GM21526 (cell line): ENCODE results near the gene TDRD3.
"Not testable (repeated sequence)": the region's sequence is repeated elsewhere in the genome, so short reads cannot be mapped to it uniquely, and the experiment has no call there.

ENCODE experiments used
- ATAC-seq: cut with Tn5 transposase; IDR thresholded peaks from one replicate; pipeline ENCODE4 v1.9.1; 2021; ENCODE audit warnings: moderate library complexity; ENCODE audit not compliant: unreplicated experiment, low FRiP score

Gene TDRD3

DNA sequence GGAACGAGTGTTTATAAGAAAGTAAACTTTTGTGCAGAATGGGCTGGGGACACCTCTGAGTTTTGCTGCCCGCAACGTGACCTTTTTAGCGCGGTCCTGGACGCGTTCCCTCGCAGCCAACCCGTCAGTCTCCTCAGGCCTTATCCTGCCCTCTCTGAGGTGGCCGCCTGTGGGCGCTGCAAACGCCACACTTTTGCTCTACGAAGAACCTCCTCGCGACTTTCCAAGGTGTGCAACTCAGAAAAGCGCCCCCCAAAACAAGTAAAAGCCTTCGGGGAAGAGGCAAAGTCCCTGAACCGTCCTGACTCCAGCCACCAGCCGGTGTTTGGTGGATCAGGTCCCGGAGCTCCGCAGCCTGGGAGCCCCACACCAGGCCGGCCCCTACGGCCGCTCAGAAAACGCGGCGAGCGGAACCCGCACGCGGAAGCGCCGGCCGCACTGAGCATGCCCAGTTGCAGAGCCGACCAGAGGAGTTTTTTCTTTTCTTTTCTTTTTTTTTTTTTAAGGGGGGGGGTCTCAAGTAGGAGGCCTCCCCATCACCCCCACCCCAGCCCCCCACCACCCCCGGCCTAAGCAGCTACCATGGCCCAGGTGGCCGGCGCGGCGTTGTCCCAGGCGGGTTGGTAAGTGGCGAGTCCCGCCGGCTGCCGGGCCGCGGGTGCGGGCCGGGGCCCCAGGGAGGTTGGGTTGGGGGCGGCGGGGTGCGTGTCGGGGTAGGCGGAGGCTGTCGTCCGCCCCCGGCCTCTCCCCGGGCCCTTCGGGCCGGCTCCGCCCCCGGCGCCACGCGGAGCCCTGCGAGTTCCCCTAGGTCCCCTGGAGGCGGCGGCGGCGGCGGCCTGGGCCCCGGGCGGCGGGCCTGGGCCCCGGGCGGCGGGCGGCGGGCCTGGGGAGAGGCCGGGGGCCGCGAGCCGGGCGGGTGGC is at the start of gene TDRD3:
TSS of gene TDRD3 (plus strand) at position 438 of the 921 bp plus-strand sequence. CDS start at position 583, 145 bp downstream.
- ATAC-seq: peak; percentile 63

DNA sequence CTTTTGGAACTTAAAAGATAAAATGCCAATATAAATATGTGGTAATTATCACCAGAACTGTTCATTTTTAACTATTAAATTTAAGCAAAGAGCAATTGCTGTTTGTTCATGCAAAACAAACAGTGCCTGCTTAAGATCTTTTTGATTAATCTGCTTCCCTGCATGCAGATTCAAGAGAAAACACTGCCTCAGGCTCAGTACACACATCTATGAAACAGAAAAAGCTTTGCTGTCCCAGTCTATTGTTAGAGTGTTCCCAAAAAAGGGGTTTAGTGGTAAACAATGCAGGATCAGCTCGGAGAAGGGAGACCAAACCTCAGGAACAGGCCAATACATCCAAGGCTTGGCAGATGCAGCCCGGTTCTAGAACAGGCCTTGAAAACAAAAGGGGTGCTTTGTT is 49.3 kb upstream of the TDRD3 start:
- ATAC-seq: no peak

DNA sequence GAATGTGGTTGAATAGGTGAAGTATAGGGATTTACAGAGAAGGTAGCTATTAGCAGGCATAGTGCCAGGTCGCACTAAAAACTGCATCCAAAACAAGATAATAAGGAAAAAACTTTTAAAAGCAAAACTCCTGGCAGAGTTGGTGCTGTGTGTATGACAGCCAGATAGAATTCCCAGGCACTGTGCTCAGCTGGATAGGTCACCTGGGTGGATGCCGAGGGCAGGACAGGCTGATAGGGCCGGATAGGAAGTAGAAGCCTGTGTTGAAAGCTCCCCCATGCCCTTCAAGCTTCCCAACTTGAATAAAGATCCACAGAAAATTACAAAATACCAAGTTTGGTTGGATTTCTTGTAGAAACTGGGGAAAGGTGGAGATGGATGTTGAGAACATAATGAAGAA is 48.9 kb upstream of the TDRD3 start:
- ATAC-seq: no peak

DNA sequence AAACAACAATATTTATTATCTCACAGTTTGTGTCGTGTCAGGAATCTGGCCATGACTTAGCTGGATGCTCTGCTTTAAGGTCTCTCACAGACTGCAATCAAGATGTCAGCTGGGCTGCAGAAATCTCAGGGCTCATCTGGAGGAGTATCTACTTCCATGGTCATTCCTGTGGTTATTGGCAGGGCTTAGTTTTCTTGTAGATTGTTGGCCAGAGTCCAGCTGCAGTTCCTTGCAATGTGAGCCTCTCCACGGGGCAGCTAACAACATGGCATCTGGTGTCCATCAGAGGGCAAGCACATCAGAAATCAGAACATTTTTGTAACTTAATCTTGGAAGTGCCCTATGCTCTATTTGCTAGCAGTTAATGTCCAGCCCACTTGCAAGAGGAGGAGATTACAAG is 45.7 kb upstream of the TDRD3 start:
- no peak for ATAC-seq

DNA sequence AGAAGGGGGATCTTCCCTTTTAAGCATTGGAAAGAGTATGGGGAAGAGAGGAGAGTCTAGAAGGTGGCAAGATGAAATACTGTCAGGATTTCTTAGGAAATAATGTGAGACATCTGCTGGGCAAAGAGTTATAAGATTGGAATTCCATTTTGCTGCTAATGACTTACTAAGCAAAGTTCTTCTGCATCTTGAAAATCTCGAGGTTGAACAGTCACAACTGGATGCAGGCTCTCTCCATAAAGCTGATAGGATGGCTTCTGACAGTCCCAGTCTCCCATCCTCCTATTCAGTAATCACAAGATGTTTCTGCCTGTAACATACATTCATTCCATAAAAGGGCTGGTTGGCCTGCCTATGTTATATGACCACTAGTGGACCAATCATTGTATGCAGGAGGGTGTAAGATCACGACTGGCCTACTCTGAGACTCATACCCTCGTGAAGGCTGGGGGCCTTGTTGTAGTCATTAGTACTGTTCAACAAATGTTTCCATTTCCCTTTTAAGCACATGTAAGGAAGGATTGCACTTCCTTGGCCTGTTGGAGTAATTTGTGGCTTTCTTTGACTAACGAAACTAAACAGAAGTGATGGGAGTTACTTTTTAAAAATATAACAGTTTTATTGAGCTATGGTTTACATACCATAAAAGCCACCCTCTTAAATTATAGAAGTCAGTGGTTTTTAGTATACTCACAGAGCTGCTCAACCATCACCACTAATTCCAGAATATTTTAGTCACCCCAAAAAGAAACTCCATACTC is 45.0 kb upstream of the TDRD3 start:
- no peak for ATAC-seq

DNA sequence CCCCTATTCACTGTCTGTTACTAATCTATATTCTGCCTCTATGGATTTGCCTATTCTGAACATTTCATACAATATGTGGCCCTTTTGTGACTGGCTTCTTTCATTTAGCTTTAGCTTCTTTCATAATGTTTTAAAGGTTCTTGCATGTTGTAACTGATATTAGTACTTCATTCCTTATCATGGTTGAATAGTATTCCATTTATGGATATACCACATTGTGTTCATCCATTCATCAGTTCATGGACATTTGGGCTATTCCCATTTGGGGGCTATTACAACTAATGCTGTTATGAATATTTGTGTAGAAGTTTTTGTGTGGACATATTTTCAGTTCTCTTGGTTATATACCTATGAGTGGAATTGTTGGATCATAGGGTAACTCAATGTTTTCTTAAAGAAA is 44.4 kb upstream of the TDRD3 start:
- ATAC-seq: no peak

DNA sequence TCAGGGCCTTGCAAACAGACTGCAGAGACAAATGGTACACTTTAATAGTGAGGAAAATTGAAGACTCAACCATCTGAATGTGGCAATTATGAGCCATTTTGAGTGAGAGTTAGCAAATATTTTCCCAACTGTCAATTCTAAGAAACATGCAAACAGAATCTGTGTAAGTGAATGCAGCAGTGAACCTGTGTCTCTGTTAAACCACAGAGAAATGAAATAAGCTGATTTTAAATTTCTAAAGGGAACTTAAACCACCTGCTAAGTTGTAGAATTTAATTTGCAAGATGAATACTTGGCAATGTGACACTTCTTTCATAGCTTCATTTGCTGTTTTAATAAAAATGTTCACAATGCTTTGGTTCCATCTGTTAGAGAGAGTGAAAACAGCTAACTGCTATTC is 42.0 kb upstream of the TDRD3 start:
- ATAC-seq: no peak

DNA sequence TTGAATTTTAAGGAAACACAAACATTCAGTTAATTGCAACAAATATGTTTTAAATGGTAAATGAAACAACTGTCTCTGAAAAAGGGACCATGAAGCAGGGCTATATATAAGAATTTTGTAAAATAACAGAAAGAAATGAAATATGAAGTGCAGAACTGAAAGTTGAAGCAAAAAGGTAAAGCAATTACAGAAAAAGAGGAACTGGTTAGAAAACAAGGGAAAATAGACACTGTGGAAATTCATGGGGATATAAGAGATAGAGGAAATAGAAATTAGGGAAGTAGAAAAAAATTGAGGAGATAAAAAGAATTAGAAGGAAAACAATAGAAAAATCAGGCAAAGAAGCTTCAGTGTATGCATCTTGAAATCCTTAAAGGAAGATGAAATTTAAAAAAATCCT is 40.0 kb upstream of the TDRD3 start:
- ATAC-seq: no peak

DNA sequence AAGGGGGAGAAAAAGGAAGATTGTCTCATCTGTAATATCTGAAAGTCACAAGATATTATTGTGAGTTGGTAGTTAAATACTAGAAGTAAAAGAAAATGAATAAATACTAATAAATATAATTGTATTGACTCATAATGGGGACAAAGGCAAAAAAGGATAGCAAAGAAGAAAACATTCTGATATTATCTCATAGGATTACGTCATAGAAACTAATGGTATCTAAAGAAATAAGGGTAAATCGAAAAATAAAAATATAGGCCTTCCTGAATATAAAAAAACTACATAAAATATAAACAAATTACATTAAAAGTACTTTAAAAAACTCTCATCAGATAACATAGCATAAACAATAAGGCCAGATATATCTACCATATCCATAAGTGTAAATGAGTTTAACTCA is 38.6 kb upstream of the TDRD3 start:
- ATAC-seq: no peak

DNA sequence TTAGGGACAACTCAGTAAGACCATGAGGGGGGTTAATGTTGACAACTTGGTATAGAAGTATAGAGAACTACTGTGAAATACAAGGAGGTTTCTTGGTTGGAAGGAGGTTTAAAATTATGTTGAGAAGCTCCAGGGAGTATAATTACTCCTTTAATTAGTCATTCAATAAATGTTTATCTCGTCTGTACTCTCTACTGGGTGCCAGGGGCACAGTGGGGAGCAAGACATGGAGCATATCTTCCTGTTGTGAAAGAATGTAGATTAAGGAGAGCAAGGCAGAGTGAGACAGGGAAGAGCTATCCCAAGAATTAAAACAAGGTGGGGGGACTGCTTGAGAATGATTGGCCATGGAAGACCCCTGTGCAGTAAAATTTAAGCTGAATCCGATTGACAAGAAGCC is 33.7 kb upstream of the TDRD3 start:
- ATAC-seq: no peak

DNA sequence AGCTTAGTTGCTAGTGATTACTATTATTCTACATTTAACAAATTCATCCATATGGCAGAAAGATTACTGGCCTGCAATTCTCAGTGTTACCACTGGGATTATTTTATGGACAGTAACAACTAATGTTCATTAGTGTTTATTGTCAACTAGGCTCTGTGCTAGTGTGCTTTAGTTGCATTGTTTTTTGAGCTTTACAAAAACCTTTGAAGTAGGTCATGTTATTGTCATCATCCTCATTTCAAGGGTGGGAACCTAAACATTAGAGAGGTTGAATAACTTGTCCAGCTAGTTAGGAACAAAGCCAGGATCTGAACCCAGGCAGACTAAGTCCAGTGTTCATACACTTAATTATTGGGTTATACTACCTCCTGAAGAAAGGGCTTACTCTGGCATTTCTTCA is 27.8 kb upstream of the TDRD3 start:
- peak; percentile 76 for ATAC-seq

DNA sequence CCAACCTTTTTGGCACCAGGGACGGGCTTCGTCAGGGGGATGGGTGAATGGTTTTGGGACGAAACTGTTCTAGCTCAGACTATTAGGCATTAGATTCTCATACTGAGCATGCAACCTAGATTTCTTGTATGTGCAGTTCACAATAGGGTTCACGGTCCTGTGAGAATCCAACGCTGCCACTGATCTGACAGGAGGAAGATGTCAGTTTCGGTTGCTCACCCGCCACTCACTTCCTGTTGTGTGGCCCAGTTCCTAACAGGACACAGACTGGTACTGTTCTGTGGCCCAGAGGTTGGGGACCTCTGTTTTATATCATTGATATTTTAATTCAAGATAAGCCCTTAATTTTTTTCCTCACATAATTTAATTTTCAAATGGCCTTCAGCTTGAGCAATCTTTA is 26.7 kb upstream of the TDRD3 start:
- no peak for ATAC-seq

DNA sequence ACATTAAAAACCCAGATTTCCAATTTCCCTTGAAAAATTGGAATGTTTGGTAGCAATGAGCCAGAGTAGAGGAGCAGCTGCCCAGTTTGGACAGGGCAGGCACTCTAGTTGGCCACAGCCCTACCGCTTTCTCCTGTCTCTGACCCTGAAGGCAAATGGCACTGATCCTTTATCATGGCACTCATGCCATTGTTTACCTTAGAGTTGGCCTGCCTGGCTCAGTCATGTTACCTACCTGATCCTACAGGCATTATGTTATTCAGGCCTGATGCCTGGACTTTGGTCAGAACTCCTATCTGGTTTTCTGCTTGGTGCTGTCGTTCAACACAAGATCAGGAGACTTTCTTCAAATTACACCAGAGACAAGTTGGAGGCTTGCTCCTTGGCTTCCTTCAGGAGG is 24.9 kb upstream of the TDRD3 start:
- ATAC-seq: no peak

DNA sequence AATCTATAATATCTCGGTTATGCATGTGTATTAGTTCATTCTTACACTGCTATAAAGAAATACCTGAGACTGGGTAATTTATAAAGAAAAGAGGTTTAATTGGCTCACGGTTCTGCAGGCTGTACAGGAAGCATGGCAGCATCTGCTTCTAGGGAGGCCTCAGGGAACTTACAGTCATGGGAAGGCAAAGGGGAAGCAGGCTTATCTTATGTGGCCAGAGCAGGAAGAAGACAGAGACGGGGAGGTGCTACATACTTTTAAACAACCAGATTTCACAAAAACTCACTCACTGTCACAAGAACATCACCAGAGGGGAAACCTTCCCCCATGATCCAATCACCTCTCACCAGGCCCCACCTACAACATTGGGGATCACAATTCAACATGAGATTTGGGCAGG is 17.7 kb upstream of the TDRD3 start:
- not testable (repeated sequence) for ATAC-seq

DNA sequence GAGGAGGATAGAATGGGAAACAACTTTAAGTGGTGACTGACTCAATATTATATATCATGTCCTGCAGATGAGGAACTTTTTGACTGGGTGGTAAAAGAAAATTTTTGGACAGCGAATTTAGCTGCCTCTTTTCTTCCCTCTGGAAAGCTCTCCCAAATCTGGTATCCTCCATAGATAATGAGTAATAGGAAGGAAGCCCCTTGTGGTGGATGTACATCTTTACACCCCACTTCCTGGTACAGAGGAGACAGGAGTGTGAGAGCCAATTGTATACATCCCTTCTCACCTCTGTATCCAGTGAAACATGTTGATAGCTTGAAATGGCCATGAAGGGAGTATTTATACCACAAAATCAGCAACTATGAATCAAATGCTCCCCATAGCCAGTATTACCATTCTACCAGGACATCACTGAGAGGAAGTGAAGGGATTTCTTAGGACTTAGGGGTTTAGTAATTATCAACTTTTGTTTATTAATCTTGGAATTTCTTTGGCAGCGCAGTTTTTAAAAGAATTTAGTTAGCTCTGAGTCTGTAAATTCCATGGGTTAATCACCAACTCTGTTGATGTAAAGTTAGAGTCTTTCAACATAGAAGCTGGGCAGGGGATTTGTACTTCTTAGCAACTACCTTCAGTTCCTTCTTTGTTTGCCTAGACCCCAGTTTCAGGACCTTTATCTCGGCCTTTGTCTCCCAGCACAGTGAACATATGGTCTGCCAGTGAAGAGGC is 17.0 kb upstream of the TDRD3 start:
- ATAC-seq: peak; percentile 65

DNA sequence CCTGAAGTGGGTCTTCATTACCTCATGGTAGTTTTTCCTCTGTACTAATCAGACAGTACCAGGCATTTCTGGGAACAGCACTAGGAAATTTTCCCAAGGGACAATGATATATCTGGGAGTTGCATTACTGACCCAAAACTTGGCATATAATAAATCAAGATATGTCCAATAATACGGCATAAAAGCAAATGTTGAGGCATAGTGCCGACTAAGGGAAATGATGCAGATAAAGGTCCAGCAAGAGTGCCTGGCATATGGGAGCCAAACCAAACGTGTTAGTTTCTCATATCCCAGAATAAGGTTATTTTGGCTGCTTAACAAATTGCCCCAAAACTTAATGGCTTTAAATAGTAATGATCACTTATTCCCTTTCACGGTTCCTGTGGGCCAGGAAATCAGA is 12.1 kb upstream of the TDRD3 start:
- no peak for ATAC-seq

DNA sequence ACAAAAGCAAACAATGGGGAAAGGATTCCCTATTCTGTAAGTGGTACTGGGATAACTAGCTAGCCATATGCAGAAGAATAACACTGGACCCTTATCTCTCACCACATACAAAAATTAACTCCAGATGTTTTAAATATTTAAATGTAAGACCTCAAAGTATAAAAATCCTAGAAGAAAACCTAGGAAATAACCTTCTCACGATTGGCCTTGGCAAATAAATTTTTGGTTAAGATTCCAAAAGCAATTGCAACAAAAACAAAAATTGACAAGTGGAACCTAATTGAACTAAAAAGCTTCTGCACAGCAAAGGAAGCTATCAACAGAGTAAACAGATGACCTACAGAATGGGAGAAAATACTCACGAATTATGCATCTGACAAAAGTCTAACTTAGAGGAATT is 10.8 kb upstream of the TDRD3 start:
- no peak for ATAC-seq

DNA sequence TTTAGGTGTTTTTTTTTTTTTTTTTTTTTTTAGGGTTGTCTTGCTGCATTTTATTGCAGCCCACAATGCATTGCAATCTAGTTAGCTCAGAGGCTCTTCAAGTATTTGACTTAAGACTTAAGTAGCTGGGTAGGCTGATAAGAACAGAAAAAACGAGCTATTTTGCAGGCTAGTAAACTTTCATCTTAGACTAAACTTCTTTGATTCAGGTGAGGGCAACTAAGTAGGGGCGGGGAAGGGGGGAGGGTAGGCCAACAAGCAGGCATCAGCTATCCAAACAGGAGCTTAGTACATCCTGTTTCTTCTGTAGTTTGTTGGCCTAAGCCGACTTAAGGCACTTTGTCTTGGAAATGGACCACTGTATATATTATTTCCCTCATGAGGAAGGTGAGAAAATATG is 4.9 kb upstream of the TDRD3 start:
- ATAC-seq: no peak

DNA sequence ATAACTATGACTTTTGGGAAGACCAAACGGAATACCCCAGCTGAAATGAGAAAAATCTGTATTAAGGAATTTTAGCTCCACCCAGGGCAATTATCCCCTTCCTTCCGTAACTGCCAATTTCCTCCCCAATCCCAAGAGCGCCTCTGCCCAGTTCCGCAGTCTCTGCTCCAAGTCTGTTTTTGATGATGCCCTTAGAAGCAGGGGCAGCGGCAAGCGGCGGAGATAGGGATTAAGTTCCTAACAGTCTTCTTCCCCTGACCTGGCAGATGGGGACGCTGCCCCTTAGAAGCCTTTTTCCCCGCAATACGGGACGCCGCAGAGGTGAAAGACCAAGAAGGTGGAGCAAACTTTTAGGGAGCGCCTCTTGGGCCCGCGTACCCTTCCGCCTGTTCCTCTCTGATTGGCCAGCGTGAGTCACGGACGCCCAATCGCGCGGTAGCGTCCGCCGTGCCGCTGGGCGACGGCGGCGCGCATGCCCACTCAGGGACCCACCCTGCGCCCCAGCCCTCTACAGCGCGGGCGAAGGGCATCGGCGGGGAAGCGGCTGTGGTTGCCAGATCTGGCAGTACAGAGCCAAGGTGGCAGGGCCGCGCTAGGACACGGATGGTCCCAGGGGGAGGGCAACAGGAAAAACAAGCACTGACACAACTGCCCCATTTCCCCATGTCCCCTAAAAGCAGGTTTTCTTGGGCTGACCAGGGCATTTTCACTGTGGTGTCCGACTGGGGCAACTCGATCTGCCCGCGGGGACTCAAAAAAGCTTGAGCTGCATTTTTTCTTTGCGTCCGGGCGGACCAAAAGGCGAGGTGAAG is 843 bp upstream of the TDRD3 start:
- ATAC-seq: peak; percentile 65

DNA sequence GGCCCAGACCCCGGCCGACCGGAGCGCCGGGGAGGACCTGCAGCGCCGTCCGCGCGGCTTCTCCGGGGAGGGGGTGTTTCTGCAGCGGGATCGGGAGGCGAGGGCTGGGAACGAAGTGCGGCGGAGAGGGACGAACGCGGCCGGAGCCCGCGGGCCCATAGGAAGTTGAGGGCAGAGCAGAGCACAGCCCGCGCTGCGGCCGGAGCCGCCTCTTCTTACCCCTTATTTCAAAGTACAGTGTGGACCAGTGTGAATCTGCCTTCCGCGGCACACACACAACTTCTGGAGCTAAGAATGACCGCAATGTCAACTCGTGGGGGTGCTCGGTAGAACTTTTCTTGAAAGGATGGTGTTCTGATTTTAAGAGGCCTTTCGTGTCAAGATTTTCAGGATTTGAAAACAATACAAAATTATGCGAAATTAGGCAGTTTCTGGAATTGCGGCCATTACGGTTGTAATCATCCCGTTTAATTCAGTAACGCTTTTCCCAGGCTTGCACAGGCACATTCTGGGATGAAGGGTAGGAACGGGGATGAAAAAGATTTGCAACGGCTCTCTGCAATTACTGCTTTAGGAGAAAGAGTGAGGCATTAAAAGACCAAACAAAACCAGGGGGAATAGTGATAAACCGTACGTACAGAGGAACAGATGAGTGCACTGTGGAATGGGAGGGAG is 821 bp downstream of the TDRD3 start:
- ATAC-seq: peak; percentile 32
